TTC549 (cell line): ENCODE measurements around the gene CES5A.
"Not testable (repeated sequence)": the region's sequence is repeated elsewhere in the genome, so short reads cannot be mapped to it uniquely, and the experiment has no call there.

Experiments
- FAIRE-seq: peaks from 2 replicates; lab custom pipeline; 2012; peaks lifted over from hg19 to GRCh38; lab: Jason Lieb, UNC

CES5A gene, protein sequence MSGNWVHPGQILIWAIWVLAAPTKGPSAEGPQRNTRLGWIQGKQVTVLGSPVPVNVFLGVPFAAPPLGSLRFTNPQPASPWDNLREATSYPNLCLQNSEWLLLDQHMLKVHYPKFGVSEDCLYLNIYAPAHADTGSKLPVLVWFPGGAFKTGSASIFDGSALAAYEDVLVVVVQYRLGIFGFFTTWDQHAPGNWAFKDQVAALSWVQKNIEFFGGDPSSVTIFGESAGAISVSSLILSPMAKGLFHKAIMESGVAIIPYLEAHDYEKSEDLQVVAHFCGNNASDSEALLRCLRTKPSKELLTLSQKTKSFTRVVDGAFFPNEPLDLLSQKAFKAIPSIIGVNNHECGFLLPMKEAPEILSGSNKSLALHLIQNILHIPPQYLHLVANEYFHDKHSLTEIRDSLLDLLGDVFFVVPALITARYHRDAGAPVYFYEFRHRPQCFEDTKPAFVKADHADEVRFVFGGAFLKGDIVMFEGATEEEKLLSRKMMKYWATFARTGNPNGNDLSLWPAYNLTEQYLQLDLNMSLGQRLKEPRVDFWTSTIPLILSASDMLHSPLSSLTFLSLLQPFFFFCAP

GRCh38 chr16:55875273-55875672, at the start of gene CES5A:
CES5A (minus strand) TSS chr16:55875373; CDS start chr16:55875221, 152 bp downstream.
- no peak for FAIRE-seq

DNA sequence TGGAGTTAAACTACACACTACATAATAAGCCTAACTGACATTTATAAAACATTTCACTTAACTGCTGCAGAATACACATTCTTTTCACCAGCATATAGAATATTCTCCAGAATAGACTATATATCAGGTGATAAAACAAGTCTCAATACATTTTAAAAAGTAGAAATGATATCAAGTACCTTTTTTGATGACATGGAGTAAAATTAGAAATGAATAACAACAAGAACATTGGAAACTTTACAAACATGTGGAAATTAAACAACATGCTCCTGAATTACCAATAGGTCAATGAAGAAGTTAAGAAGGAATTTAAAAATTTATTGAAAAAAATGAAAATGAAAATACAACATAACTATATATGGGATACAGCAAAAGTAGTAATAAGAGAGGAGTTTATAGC, 47.5 kb upstream of the CES5A start:
- no peak for FAIRE-seq

DNA sequence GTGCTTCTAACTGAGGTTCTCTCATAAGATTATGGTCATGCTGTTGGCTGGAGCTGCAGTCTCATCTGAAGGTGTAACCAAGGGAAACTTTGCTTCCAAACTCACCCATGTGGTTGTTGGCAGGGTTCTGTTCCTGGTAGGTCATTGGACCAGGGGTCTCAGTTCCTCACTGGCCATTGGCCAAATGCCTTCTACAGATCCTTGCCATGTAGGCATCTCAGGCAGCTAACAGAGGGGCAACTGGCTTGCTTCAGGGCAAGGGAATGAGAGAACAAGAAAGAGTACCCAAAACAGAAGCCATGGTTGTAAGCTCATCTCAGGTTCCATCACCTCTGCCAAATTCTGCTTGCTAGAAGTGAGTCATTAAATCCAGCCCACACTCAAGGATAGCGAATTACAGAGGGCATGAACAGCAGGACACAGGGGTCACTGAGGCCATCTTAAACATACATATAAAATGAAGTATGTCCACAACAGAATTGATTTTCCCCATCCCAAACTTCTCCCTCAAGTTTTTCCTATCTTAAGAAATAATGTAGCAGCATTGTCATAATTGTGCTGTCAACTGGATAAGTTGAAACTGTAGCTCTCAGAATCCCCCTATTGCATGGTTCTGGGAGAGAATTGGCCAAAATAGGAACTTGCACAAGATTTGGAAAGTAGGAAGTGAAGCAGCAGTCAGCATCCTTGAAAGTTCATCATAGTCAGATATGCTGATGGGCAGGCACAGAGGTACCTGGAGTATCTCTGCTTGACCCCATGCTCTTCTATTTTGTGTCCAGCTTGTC, 42.4 kb upstream of the CES5A start:
- FAIRE-seq, result no peak

DNA sequence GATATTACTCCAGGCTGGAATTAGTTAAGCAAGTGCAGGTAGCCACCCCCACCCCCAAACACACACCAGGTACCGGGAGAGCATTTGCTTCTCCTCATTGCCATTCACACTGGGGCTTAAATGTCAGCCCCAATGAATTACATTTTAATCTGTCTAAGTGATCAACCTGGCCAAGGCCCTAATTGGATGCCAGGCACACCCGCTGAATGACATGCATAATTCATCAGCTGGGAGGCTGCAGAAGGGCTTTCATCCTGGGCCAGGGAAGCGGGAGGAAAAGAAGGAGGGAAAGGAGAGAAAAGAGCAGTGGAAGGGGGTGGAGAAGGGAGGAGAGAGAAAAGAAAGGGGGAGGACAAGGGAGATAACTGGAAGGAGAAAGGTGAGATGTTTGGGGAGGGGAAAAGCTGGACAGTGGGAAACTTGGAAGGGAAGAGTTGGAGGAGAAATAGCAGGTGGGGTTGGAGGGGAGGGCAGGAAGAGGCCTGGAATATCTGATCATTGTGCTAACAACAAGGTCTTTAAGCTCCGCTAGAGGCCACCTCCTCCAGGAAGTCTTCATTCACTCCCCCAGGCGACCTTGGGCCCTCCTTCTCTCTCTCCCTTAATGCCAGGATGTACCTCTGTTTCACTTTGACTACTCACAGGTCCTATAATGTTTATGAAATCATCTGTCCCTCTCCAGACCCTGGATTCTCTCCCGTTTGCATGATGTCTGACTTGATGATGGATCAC, 40.1 kb upstream of the CES5A start:
- no peak for FAIRE-seq

DNA sequence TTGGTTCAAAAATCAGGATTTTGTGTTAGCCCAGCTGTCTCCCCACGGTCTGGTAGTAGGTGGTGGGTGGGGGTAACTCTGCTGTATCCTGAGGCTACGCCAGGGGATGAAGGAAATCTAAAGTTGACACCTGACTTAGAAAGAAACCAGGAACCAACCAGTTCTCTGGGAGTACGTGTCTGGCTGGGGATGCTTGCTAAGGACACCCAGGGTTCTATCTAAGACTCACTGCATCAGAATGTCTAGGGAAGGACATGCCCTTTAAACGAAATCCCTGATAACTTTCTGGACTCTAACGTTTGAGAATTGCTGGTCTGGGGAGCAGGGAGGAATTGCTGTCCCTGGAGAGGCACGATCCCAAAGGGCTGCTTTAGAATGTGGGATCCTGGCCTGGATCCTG, 39.2 kb upstream of the CES5A start:
- no peak for FAIRE-seq

DNA sequence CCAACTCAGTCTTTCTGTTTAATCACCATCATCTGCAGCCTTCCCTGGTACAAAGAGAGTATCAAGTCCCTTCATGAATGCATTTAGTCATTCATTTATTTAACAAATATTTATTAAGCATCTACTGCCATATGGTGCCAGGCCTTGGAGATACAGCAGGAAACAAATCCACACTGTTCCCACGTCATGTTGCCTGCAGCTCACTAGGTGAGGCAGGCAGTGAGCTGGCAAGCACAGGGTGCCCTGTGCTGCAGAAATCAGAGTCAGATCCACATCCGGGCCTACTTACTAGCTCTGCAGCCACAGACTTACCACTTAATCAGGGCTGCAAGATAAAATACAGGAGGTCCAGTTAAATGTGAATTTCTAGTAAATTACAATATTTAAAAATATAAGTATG, 38.5 kb upstream of the CES5A start:
- no peak for FAIRE-seq

DNA sequence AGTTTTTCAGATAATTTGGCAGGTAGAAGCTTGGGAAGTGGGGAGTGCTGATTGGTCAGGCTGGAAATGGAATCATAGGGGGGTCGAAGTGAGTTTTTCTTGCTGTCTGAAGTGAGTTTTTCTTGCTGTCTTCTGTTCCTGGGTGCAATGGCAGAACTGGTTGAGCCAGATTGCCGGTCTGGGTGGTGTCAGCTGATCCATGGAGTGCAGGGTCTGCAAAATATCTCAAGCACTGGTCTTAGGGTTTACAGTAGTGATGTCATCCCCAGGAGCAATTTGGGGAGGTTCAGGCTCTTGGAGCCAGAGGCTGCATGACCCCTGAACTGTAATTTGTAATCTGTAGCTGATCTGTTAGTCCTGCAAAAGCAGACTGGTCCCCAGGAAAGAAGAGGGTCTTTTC, 37.9 kb upstream of the CES5A start:
- FAIRE-seq, result not testable (repeated sequence)

DNA sequence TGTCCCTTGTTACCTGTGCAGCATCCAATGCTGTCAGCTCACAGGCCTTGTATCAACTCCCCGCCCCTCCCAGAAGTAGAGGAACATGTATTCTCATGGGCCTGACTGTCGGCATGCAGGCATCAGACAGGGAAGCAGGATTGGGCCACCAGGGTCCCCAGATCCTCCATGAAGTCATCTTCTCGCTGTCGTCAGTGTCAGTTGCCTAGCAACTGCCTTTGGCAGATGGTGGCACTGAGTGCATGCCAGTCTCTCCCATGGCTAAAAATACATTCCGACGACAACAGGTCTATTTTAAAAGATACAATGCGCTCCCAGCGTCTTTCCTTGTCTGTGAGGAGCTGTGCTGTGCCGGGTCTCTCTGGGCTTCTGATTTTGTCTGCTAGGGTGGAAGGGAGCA, 36.8 kb upstream of the CES5A start:
- FAIRE-seq, result no peak

- no peak for FAIRE-seq
Measured at GRCh38 chr16:55911616-55912015, 36.4 kb upstream of the CES5A start.

DNA sequence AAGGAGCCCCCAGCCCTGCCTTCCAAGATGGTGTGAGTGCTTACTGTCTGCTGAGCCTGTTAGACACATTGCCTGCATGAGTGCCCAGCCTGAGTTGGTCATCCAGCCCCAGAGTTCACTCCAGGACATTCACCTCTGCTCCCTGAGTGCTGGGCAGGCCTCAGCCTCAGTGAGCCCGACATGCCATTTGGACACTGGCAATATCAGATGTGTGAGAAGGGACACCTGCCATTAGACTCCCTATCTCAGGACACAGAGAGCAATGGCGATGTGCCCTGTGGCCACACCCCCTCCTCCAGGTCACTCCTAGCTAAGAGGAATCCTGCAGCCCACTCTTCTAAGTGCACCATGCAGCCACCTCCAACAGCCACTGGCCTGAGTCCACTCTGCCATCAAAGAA, 34.7 kb upstream of the CES5A start:
- no peak for FAIRE-seq

DNA sequence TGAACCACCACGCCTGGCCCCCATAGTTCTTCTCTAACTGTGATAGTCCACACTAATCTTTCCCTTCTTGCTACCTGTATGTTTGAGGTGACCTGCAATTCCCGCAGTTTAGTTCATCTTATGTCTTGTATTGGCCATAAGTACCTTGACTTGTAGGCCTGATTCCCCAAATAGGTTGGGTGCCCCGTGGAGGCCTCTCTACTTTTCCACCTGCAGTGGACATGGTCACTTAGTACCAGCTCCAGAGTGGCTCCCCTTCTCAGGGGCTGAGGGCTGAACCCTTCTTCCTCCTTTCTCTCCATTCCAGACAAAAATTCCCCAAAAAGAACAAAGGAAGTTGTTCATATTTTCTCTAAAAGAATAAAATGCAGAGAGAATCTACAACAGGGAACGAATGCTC, 33.5 kb upstream of the CES5A start:
- no peak for FAIRE-seq

GRCh38 chr16:55907661-55908060, 32.5 kb upstream of the CES5A start:
- FAIRE-seq, result no peak

GRCh38 chr16:55906123-55906522, 30.9 kb upstream of the CES5A start:
- no peak for FAIRE-seq

GRCh38 chr16:55905651-55906050, 30.5 kb upstream of the CES5A start:
- no peak for FAIRE-seq

DNA sequence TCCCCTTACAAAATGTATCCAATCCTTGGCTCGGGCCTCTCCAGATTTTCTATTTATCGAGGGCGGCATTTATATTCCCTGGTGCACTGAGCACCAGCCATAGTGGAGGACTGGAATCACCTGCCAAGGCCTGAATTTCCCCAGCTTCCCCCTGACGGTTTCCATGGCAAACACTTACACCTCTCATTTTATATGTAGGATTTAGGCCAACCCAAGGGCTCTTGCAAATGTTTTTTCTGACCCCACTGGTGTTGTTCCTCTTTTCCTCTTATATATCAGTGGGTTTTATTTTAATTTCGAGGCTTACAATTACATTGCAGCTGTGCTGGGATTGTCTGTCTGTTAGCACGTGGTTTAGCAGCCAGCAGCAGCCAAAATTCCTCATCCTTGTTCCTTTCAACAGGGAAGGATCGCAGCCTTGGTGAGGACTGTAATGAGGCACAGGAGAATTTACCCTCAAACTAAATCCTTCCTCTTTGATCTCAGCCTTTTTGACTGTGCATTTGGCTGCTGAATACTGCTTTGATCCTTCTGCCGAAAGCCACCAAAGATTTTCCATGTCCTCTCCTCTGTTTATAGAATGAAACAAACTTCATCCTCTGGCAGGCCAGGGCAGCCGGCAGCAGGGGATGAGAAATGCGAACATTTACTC, 26.5 kb upstream of the CES5A start:
- FAIRE-seq, result no peak

DNA sequence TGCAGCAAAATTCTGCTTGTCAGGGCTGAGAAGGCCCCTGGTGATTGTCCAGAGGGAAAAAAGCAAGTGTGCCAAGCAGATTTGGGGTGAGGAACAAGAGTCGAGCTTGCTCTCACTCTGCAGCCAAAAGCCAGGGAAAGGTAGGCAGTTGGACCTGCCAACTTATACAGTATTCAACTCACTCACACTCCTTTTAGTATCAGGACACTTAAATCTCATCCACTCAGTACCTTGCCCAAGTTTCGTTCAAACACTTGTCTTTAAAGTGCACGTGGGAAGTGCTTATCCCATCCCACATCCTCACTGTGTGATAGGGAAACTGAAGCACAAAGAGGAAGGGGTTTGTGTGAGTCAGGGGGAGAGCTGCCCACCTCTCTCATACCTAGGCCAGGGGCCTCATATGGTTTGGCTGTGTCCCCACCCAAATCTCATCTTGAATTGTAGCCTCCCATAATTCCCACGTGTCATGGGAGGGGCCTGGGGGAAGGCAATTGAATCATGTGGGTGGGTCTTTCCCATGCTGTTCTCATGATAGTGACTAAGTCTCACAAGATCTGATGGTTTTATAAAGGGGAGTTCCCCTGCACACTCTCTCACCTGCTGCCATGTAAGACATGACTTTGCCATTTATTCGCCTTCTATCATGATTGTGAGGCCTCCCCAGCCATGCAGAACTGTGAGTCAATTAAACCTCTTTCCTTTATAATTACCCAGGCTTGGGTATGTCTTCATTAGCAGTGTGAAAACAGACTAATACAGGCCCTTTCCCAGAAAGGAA, 25.6 kb upstream of the CES5A start:
- FAIRE-seq, result no peak

- FAIRE-seq, result no peak
Measured at GRCh38 chr16:55899857-55900256, 24.7 kb upstream of the CES5A start.

DNA sequence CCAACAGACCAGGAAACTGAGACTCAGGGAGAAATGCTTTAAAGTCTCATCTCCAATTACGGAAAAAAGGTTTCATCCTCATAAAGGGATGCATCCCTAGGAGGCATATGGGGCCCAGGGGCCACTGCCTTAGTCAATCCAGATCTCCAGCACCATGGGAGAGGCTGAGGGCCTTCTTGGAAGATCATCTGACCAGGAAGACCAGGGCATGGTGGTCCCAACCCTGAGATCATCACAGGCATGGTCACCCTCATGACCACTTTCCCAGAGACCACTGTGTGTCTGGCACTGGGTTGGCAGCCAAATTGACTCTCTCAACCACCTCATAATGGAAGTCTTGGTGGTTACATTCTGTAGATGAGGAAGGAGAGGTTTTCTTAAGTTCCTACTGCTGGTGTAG, 23.4 kb upstream of the CES5A start:
- FAIRE-seq, result no peak

GRCh38 chr16:55892821-55893220, 17.6 kb upstream of the CES5A start:
- FAIRE-seq, result no peak

DNA sequence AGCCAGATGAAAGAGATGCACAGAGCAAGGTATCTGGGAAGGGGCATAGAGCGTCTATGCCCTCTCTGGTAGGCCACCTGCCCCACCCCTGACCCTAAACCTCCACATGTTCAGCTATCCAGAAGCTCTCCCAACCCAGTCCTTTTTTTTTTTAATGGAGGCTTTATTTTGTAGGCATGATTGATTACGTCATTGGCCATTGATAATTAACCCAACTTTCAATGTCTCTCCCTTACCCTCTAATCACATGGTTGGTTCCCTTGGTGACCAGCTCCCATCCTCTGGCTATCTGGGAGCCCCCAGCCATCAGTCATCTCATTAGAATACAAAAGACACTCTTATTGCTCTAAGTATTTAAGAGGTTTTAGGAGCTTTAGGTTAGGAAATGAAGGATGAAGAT, 14.3 kb upstream of the CES5A start:
- FAIRE-seq, result no peak

- no peak for FAIRE-seq
Measured at GRCh38 chr16:55888546-55888945, 13.4 kb upstream of the CES5A start.
